Osteoblast (primary cell): ENCODE measurements around the gene CAMK2B. TPM values are rescaled to one million over a fixed set of nuclear protein-coding genes. Genes with fewer than 3 reads are reported as not detected.

ENCODE experiments used
- DNase-seq: peaks from one replicate; pipeline ENCODE4 v3.0.0; 2011; ENCODE audit warnings: low spot score, mixed read lengths; ENCODE audit not compliant: insufficient read length; ENCODE audit errors: missing footprints
- H2AFZ ChIP-seq: 2 replicates; pipeline ENCODE4 v1.6.0; 2011; ENCODE audit warnings: mild to moderate bottlenecking, low read length
- H3K27ac ChIP-seq: 2 replicates; pipeline ENCODE4 v1.5.1; 2011; ENCODE audit warnings: mild to moderate bottlenecking, low read depth, low read length, moderate library complexity
- H3K27me3 ChIP-seq: 2 replicates; pipeline ENCODE4 v1.6.0; 2012; ENCODE audit warnings: mild to moderate bottlenecking, control low read depth, inconsistent platforms, low read length, moderate library complexity; ENCODE audit not compliant: insufficient read depth
- H3K36me3 ChIP-seq: 2 replicates; pipeline ENCODE4 v1.5.1; 2011; ENCODE audit warnings: mild to moderate bottlenecking, low read length, control low read depth, moderate library complexity; ENCODE audit not compliant: insufficient read depth
- H3K4me1 ChIP-seq: 2 replicates; pipeline ENCODE4 v1.5.1; 2011; ENCODE audit warnings: mild to moderate bottlenecking, low read length, control low read depth, moderate library complexity; ENCODE audit not compliant: insufficient read depth
- H3K4me2 ChIP-seq: 2 replicates; pipeline ENCODE4 v1.6.0; 2011; ENCODE audit warnings: mild to moderate bottlenecking, low read length; ENCODE audit not compliant: insufficient read depth
- H3K4me3 ChIP-seq: fragments of 200-600 bp; sonication (generic); 3 replicates; pipeline ENCODE4 v1.5.1; 2012; ENCODE audit warnings: mild to moderate bottlenecking, low read length, inconsistent platforms; ENCODE audit not compliant: insufficient read depth
- H3K79me2 ChIP-seq: 2 replicates; pipeline ENCODE4 v1.6.0; 2012; ENCODE audit warnings: mild to moderate bottlenecking, low read length, control low read depth, inconsistent platforms; ENCODE audit not compliant: insufficient read depth
- H3K9me3 ChIP-seq: 2 replicates; pipeline ENCODE4 v1.5.1; 2011; ENCODE audit warnings: low read depth, low read length, control low read depth
- H4K20me1 ChIP-seq: 2 replicates; pipeline ENCODE4 v1.6.0; 2012; ENCODE audit warnings: mild to moderate bottlenecking, low read length, control low read depth; ENCODE audit not compliant: insufficient read depth
- CTCF ChIP-seq: IDR thresholded peaks from 2 replicates; pipeline ENCODE4 v1.5.1; 2011; ENCODE audit warnings: mild to moderate bottlenecking, low read depth, low read length, moderate library complexity; ENCODE audit errors: extremely low read depth
- total RNA-seq: library from RNA; depleted of rRNA; stranded (reverse); fragments of >200 nt; gene quantifications from 2 replicates; pipeline ENCODE4 v1.2.3, GENCODE V29; 2012

The CAMK2B gene
- total RNA-seq, 1 donor: not detected

- Histone ChIP-seq H3K9me3 (peaks cover 8% of the 10 kb centered on the region), H3K27ac (no peak overlapping the region), H3K4me2 (no peak overlapping the region), H3K27me3 (peaks cover 23% of the 10 kb centered on the region), H2AFZ (no peak overlapping the region), H3K36me3 (no peaks in the 10 kb centered on the region), H3K4me3 (no peak overlapping the region), H3K4me1 (peaks cover 12% of the 10 kb centered on the region), H3K79me2 (no peaks in the 10 kb centered on the region), H4K20me1 (no peaks in the 10 kb centered on the region)
- DNase-seq: no peak
- TF ChIP-seq CTCF: no peak
These were observed 142.0 kb downstream of the CAMK2B start for GRCh38 chr7:44183386-44183785.

GRCh38 chr7:44182827-44183226 lies 142.6 kb downstream of the CAMK2B start:
- Histone ChIP-seq H3K4me3 (no peak overlapping the region), H3K4me1 (peaks cover 17% of the 10 kb centered on the region), H3K27ac (no peak overlapping the region), H3K27me3 (peaks cover 23% of the 10 kb centered on the region), H3K4me2 (no peak overlapping the region), H3K9me3 (peaks cover 8% of the 10 kb centered on the region), H2AFZ (no peak overlapping the region), H3K36me3 (no peaks in the 10 kb centered on the region), H4K20me1 (no peaks in the 10 kb centered on the region), H3K79me2 (no peaks in the 10 kb centered on the region)
- TF ChIP-seq CTCF: no peak
- DNase-seq: no peak

- H3K4me3 ChIP-seq: no peak overlapping the region
- no peak for TF ChIP-seq CTCF
- no peaks in the 10 kb centered on the region for H4K20me1 ChIP-seq
- H3K4me2 ChIP-seq: no peak overlapping the region
- no peaks in the 10 kb centered on the region for H3K79me2 ChIP-seq
- peaks cover 26% of the 10 kb centered on the region for H3K27me3 ChIP-seq
- DNase-seq: no peak
- peaks cover 19% of the 10 kb centered on the region for H3K4me1 ChIP-seq
- no peak overlapping the region for H3K27ac ChIP-seq
- H3K36me3 ChIP-seq: no peaks in the 10 kb centered on the region
- H3K9me3 ChIP-seq: peaks cover 8% of the 10 kb centered on the region
- H2AFZ ChIP-seq: no peak overlapping the region
These were observed 144.8 kb downstream of the CAMK2B start for GRCh38 chr7:44180631-44181030.

- Histone ChIP-seq H3K9me3 (peaks cover 5% of the 10 kb centered on the region), H3K4me1 (peaks cover 7% of the 10 kb centered on the region), H2AFZ (no peak overlapping the region), H4K20me1 (no peaks in the 10 kb centered on the region), H3K27ac (no peak overlapping the region), H3K4me3 (no peak overlapping the region), H3K79me2 (no peaks in the 10 kb centered on the region), H3K36me3 (no peaks in the 10 kb centered on the region), H3K4me2 (peak overlapping the region; percentile 12), H3K27me3 (peaks cover 28% of the 10 kb centered on the region)
- no peak for DNase-seq
- TF ChIP-seq CTCF: no peak
These were observed 147.7 kb downstream of the CAMK2B start for GRCh38 chr7:44177570-44178131.
